Thyroid gland (tissue), 4 donors: ENCODE results near the gene RYR2. TPM values are rescaled to one million over a fixed set of nuclear protein-coding genes. Genes with fewer than 3 reads are reported as not detected.

Experiments
- DNase-seq, 2 donors: peaks; one replicate each; pipeline ENCODE4 v3.0.0-alpha.2; 2019
- H3K27ac ChIP-seq, 3 donors: fragments of 200-600 bp; sonication (generic); 1 replicate in 2 of 3; 2 replicates in 1 of 3; pipeline ENCODE4 v1.5.1; 2016 to 2019; ENCODE audit warnings: mild to moderate bottlenecking in 1 of 3, moderate library complexity in 1 of 3
- H3K27me3 ChIP-seq: fragments of 200-600 bp; sonication (generic); one replicate; pipeline ENCODE4 v1.5.1; 2019
- H3K36me3 ChIP-seq, 2 donors: fragments of 200-600 bp; sonication (generic); one replicate each; pipeline ENCODE4 v1.5.1; 2016 to 2019
- H3K4me1 ChIP-seq, 2 donors: fragments of 200-600 bp; sonication (generic); one replicate each; pipeline ENCODE4 v1.5.1; 2017 to 2019
- H3K4me3 ChIP-seq, 3 donors: fragments of 200-600 bp; sonication (generic); replicated peaks in 1 of 3; 1 replicate in 2 of 3; 2 replicates in 1 of 3; pipeline ENCODE4 v1.5.1; 2016; ENCODE audit warnings: mild to moderate bottlenecking in 1 of 3
- H3K9me3 ChIP-seq: fragments of 200-600 bp; sonication (generic); one replicate; pipeline ENCODE4 v1.5.1; 2017
- CTCF ChIP-seq, 6 experiments: fragments of 200-600 bp in 3 of 6; fragments of 450-650 bp in 3 of 6; sonication (generic) in 3 of 6; IDR thresholded peaks; one replicate each; pipeline ENCODE4 v1.5.1; 2016 to 2019; ENCODE audit warnings: antibody characterized with exemption in 6 of 6, mild to moderate bottlenecking in 2 of 6, inconsistent platforms in 1 of 6, moderate library complexity in 1 of 6
- POLR2A ChIP-seq, 2 donors: fragments of 450-650 bp; IDR thresholded peaks; one replicate each; pipeline ENCODE4 v1.6.1; 2017; ENCODE audit warnings: antibody characterized with exemption in 2 of 2, mild to moderate bottlenecking in 2 of 2, moderate library complexity in 1 of 2
- WGBS, 2 donors: methylation state at CpG; one replicate each; pipeline ENCODE4 v1.1.5; 2017; 5-methylcytosine and 5-hydroxymethylcytosine counted together
- intact Hi-C: fragments of 100-400 bp; cut with DNase I; formaldehyde crosslinking; loops from one replicate; pipeline ENCODE4 v1.15.1; 2023
- total RNA-seq, 4 donors: library from RNA; depleted of rRNA; stranded (reverse); fragments of >200 nt; gene quantifications; one replicate each; pipeline ENCODE4 v1.2.3, GENCODE V29; 2016

The RYR2 gene
- total RNA-seq, 4 donors from 2014 or later, result 6.6 to 31.8 (median 28.2) TPM

GRCh38 chr1:237205400-237206064 is 163.5 kb downstream of the RYR2 start:
- no peak for TF ChIP-seq POLR2A (IDR thresholded peaks at IDR 0.05)
- TF ChIP-seq CTCF (IDR thresholded peaks at IDR 0.05), result no peak
- intact Hi-C loops, result no loop called here
- no peak overlapping the region for H3K27ac ChIP-seq
- H3K4me1 ChIP-seq, result no peaks in the 10 kb centered on the region
- H3K36me3 ChIP-seq, result no peaks in the 10 kb centered on the region
- no peak overlapping the region for H3K4me3 ChIP-seq
- H3K27me3 ChIP-seq, result no peaks in the 10 kb centered on the region
- no peaks in the 10 kb centered on the region for H3K9me3 ChIP-seq
- WGBS, 2 donors, result 78 to 86% methylated on average over 11 to 14 of the region's 14 CpGs
- DNase-seq, result no peak

- DNase-seq, result no peak
- Histone ChIP-seq H3K4me3 (no peak overlapping the region), H3K27me3 (no peaks in the 10 kb centered on the region), H3K36me3 (no peaks in the 10 kb centered on the region), H3K27ac (no peak overlapping the region), H3K9me3 (no peaks in the 10 kb centered on the region), H3K4me1 (no peaks in the 10 kb centered on the region)
- TF ChIP-seq CTCF (IDR thresholded peaks at IDR 0.05) (no peak), POLR2A (IDR thresholded peaks at IDR 0.05) (no peak)
- intact Hi-C loops, result no loop called here
- WGBS, 2 donors, result 91 to 94% methylated on average over 5 to 6 of the region's 6 CpGs
Measured at GRCh38 chr1:237206065-237206414, 164.1 kb downstream of the RYR2 start.

- Histone ChIP-seq H3K27me3 (no peaks in the 10 kb centered on the region), H3K4me1 (no peaks in the 10 kb centered on the region), H3K27ac (peak overlapping the region in 1 of 3 donors; percentile 7), H3K9me3 (no peaks in the 10 kb centered on the region), H3K4me3 (no peak overlapping the region), H3K36me3 (no peaks in the 10 kb centered on the region)
- no peak for TF ChIP-seq CTCF (IDR thresholded peaks at IDR 0.05)
- no peak for TF ChIP-seq POLR2A (IDR thresholded peaks at IDR 0.05)
- intact Hi-C loops, result no loop called here
- WGBS, 2 donors, result 87 to 91% methylated on average over 5 of the region's 5 CpGs
- no peak for DNase-seq
Measured at GRCh38 chr1:237211031-237211430, 169.0 kb downstream of the RYR2 start.

- Histone ChIP-seq H3K4me3 (no peak overlapping the region), H3K4me1 (no peaks in the 10 kb centered on the region), H3K9me3 (no peaks in the 10 kb centered on the region), H3K36me3 (no peaks in the 10 kb centered on the region), H3K27me3 (no peaks in the 10 kb centered on the region), H3K27ac (peak overlapping the region in 1 of 3 donors; percentile 7)
- no peak for DNase-seq
- TF ChIP-seq CTCF (IDR thresholded peaks at IDR 0.05), result no peak
- TF ChIP-seq POLR2A (IDR thresholded peaks at IDR 0.05), result no peak
- intact Hi-C loops, result no loop called here
- WGBS, 2 donors, result 30 to 31% methylated on average over 2 of the region's 2 CpGs
Measured at GRCh38 chr1:237211540-237211939, 169.6 kb downstream of the RYR2 start.

- H3K27ac ChIP-seq, result peak overlapping the region; percentile 49 to 59 (median 54)
- peak in 1 of 6 experiments; percentile 7 for TF ChIP-seq CTCF (IDR thresholded peaks at IDR 0.05)
- no peak for TF ChIP-seq POLR2A (IDR thresholded peaks at IDR 0.05)
- intact Hi-C loops, result no loop called here
- no peaks in the 10 kb centered on the region for H3K27me3 ChIP-seq
- no peaks in the 10 kb centered on the region for H3K36me3 ChIP-seq
- DNase-seq, result peak; percentile 85 to 86
- H3K4me1 ChIP-seq, result peaks cover 9 to 12% of the 10 kb centered on the region in 2 donors
- no peaks in the 10 kb centered on the region for H3K9me3 ChIP-seq
- no peak overlapping the region for H3K4me3 ChIP-seq
- 28 to 29% methylated on average over 11 of the region's 11 CpGs for WGBS, 2 donors
Measured at GRCh38 chr1:237219751-237220642, 178.0 kb downstream of the RYR2 start.
